Stomach (tissue), 9 donors: ENCODE data around the gene OPCML. TPM values are rescaled to one million over a fixed set of nuclear protein-coding genes. Genes with fewer than 3 reads are reported as not detected.

Experiments
- DNase-seq, 2 donors: peaks; one replicate each; pipeline versions ENCODE4 v3.0.0 to v3.0.0-alpha.2; 2013 to 2019
- H3K27ac ChIP-seq, 5 donors: fragments of 200-600 bp in 4 of 5; sonication (generic) in 4 of 5; one replicate each; pipeline ENCODE4 v1.5.1; 2013 to 2019; ENCODE audit warnings: mild to moderate bottlenecking in 1 of 5, moderate library complexity in 1 of 5
- H3K27me3 ChIP-seq, 3 donors: fragments of 200-600 bp; sonication (generic); one replicate each; pipeline ENCODE4 v1.5.1; 2017 to 2019; ENCODE audit warnings: mixed run types in 1 of 3
- H3K36me3 ChIP-seq, 4 donors: fragments of 200-600 bp; sonication (generic); 1 replicate in 3 of 4; 2 replicates in 1 of 4; pipeline ENCODE4 v1.5.1; 2016 to 2019
- H3K4me1 ChIP-seq, 4 donors: fragments of 200-600 bp; sonication (generic); one replicate each; pipeline ENCODE4 v1.5.1; 2016 to 2019
- H3K4me3 ChIP-seq, 4 donors: fragments of 200-600 bp; sonication (generic) in 3 of 4; one replicate each; pipeline ENCODE4 v1.5.1; 2016 to 2019; ENCODE audit warnings: mild to moderate bottlenecking in 1 of 4
- H3K9me3 ChIP-seq, 4 donors: fragments of 200-600 bp; sonication (generic); one replicate each; pipeline ENCODE4 v1.5.1; 2016 to 2019
- EP300 ChIP-seq: sonication (generic); formaldehyde crosslinking; IDR thresholded peaks from one replicate; pipeline ENCODE4 v1.6.1; 2017; ENCODE audit warnings: antibody characterized with exemption
- POLR2A ChIP-seq, 4 donors: fragments of 450-650 bp; IDR thresholded peaks; one replicate each; pipeline ENCODE4 v1.6.1; 2016; ENCODE audit warnings: antibody characterized with exemption in 4 of 4, control low read depth in 2 of 4, mild to moderate bottlenecking in 1 of 4, moderate library complexity in 1 of 4
- POLR2AphosphoS5 ChIP-seq, 3 donors: sonication (generic); formaldehyde crosslinking; IDR thresholded peaks; one replicate each; pipeline ENCODE4 v1.6.1; 2016; ENCODE audit warnings: antibody characterized with exemption in 3 of 3
- WGBS, 5 donors: extraction: QIAGEN DNeasy Blood & Tissue Kit in 3 of 5; methylation state at CpG; one replicate each; pipeline versions ENCODE4 v1.1.5 to v1.1.7; 2013 to 2018; 5-methylcytosine and 5-hydroxymethylcytosine counted together
- intact Hi-C: fragments of 100-400 bp; cut with DNase I; formaldehyde crosslinking; loops from one replicate; pipeline ENCODE4 v1.15.1; 2023; ENCODE audit warnings: low total_unique reads
- polyA plus RNA-seq, 3 donors: library from polyadenylated mRNA; stranded (reverse); fragments of 200-250 nt; gene quantifications; one replicate each; pipeline ENCODE4 v1.2.3, GENCODE V29; 2013
- total RNA-seq, 5 donors: library from RNA; depleted of rRNA; stranded (reverse); fragments of >200 nt; gene quantifications; one replicate each; pipeline versions ENCODE4 v1.1.0 to v1.2.3, GENCODE V29; 2014 to 2016
- TF ChIP-seq, protein P1 (sequence below), 7 experiments: fragments of 450-650 bp in 4 of 7; fragments of 200-600 bp in 3 of 7; sonication (generic) in 3 of 7; IDR thresholded peaks; one replicate each; pipeline ENCODE4 v1.5.1; 2016 to 2019; ENCODE audit warnings: antibody characterized with exemption in 7 of 7, control low read depth in 2 of 7, mild to moderate bottlenecking in 1 of 7
- donor health status: healthy with polysubstance abuse.
- donor health status: Bipolar disorder and iron deficiency.
- donor health status: healthy.

Gene OPCML
- total and polyA plus RNA-seq, 8 donors = 0.03 to 0.92 (median 0.55) TPM; not detected in 3

DNA sequence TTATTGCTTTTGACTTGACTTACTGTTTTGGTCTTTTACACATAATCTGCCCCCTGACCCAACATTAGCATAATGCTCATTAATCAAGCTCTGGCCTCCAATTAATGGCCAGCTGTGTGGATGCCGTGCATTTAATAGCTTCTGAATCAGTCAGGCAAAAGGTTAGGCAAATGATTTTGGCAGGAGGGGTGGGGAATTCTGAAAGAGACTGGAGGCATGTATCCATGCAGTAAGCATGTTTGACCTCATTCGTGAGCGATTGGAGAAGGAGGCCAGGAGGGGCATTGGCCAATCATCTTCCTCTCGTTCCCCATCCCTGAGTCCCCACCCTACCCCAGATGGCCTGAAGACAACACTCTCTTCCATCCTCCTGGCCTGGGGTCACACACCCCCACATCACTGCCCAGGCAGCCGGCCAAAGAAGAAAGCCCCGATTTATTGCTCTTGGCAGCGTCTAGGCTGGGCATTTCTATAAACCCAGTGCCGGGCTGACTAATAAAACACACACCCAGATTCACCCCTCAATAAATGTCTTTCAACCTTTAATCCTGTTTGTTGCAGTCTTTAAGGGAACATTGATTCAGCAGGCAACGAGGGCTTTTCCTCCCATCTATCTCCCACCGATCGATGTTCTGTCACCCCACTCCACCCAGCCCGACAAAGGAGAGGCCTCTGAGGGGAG is 150.0 kb downstream of the OPCML start:
- Histone ChIP-seq H3K4me3 (no peak overlapping the region), H3K36me3 (no peaks in the 10 kb centered on the region), H3K4me1 (no peaks in the 10 kb centered on the region), H3K27ac (no peak overlapping the region), H3K27me3 (peaks cover 0 to 3% (median 0%) of the 10 kb centered on the region in 3 donors), H3K9me3 (no peaks in the 10 kb centered on the region)
- peak in 1 of 2 donors; percentile 21 for DNase-seq
- TF ChIP-seq POLR2AphosphoS5 (IDR thresholded peaks at IDR 0.05) = no peak
- TF ChIP-seq, protein P1, sequence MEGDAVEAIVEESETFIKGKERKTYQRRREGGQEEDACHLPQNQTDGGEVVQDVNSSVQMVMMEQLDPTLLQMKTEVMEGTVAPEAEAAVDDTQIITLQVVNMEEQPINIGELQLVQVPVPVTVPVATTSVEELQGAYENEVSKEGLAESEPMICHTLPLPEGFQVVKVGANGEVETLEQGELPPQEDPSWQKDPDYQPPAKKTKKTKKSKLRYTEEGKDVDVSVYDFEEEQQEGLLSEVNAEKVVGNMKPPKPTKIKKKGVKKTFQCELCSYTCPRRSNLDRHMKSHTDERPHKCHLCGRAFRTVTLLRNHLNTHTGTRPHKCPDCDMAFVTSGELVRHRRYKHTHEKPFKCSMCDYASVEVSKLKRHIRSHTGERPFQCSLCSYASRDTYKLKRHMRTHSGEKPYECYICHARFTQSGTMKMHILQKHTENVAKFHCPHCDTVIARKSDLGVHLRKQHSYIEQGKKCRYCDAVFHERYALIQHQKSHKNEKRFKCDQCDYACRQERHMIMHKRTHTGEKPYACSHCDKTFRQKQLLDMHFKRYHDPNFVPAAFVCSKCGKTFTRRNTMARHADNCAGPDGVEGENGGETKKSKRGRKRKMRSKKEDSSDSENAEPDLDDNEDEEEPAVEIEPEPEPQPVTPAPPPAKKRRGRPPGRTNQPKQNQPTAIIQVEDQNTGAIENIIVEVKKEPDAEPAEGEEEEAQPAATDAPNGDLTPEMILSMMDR (IDR thresholded peaks at IDR 0.05) = no peak
- TF ChIP-seq POLR2A (IDR thresholded peaks at IDR 0.05) = no peak
- no peak for TF ChIP-seq EP300
- intact Hi-C loops = no loop called here
- WGBS, 5 donors = 52 to 77% (median 74%) methylated on average over 12 of the region's 12 CpGs

DNA sequence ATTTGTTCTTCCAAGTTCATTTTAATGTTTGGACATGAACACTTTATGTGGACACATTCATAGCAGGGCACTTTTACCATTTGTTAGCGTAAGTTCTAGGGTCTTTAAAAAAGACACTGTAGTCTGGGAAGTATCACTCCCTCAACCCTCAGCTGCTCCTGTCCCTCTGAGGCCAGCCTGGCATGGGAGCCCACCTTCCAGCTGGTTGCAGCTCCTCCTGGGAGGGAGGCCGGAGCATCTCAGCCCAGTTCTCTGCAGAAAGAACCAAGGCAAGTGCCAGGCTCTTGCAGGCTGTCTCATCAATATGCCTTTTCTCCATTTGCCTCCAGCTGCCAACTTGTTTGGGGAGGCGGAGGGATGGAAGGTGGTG is 150.6 kb downstream of the OPCML start:
- no peaks in the 10 kb centered on the region for H3K36me3 ChIP-seq
- H3K27me3 ChIP-seq = peaks cover 0 to 3% (median 0%) of the 10 kb centered on the region in 3 donors
- intact Hi-C loops = no loop called here
- no peak for DNase-seq
- no peak overlapping the region for H3K27ac ChIP-seq
- no peaks in the 10 kb centered on the region for H3K9me3 ChIP-seq
- H3K4me1 ChIP-seq = no peaks in the 10 kb centered on the region
- H3K4me3 ChIP-seq = no peak overlapping the region
- TF ChIP-seq, protein P1 (IDR thresholded peaks at IDR 0.05) = no peak
- no peak for TF ChIP-seq POLR2AphosphoS5 (IDR thresholded peaks at IDR 0.05)
- no peak for TF ChIP-seq POLR2A (IDR thresholded peaks at IDR 0.05)
- TF ChIP-seq EP300 = no peak
- WGBS, 5 donors = 46 to 84% (median 78%) methylated on average over 3 of the region's 3 CpGs

DNA sequence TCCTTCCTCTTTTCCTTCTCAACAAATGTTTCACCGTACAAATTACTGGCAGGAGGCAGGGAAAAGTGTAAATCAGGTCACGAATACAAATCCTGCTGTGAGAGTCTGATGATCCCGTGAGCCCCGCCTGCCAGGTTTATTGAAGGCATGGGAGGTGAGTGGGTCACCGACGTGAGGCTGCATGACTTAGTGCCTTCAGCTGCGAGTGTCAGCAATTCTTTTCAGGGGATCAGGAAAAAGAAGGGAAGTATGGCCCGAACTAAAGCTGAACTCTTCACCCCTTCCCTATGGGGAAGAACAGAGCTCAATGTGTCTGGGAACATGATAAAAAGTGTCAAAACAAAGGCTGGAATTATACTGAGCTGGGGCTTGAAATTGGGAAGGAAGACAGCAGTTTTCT is 166.2 kb downstream of the OPCML start:
- TF ChIP-seq, protein P1 (IDR thresholded peaks at IDR 0.05) = no peak
- no peak for TF ChIP-seq EP300
- no peak for TF ChIP-seq POLR2A (IDR thresholded peaks at IDR 0.05)
- no peak for DNase-seq

DNA sequence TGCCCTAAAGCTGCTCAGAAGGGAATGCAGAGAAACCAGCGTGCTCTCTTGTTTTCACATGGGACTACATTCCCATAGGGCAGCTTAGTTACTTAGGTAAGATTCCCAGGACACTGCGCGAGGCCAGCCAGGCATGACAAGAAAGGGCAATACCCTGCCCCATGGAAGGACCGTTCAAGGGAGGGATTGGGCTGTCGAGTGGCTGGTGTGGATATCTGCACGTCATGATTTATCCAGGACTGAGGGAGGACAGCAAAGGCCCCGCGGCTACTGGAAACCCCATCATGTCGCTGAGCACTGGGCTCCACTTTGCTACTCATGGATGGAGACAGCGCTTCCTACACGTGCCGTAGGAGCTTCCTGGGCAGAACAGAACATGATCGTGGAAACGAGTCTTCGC is 169.4 kb downstream of the OPCML start:
- WGBS, 5 donors = 90 to 94% (median 94%) methylated on average over 13 to 15 of the region's 15 CpGs
- no peaks in the 10 kb centered on the region for H3K4me1 ChIP-seq
- intact Hi-C loops = no loop called here
- H3K4me3 ChIP-seq = no peak overlapping the region
- no peaks in the 10 kb centered on the region for H3K36me3 ChIP-seq
- H3K9me3 ChIP-seq = no peaks in the 10 kb centered on the region
- no peak for DNase-seq
- TF ChIP-seq EP300 = no peak
- TF ChIP-seq, protein P1 (IDR thresholded peaks at IDR 0.05) = no peak
- TF ChIP-seq POLR2A (IDR thresholded peaks at IDR 0.05) = no peak
- no peak for TF ChIP-seq POLR2AphosphoS5 (IDR thresholded peaks at IDR 0.05)
- no peaks in the 10 kb centered on the region for H3K27me3 ChIP-seq
- H3K27ac ChIP-seq = no peak overlapping the region

More for the DNA sequence above, 166.2 kb downstream of the OPCML start:
- H3K4me3 ChIP-seq = no peak overlapping the region
- H3K27ac ChIP-seq = no peak overlapping the region
- no peaks in the 10 kb centered on the region for H3K27me3 ChIP-seq
- intact Hi-C loops = no loop called here
- no peaks in the 10 kb centered on the region for H3K36me3 ChIP-seq
- no peaks in the 10 kb centered on the region for H3K4me1 ChIP-seq
- 42 to 63% (median 59%) methylated on average over 8 of the region's 8 CpGs for WGBS, 5 donors
- H3K9me3 ChIP-seq = no peaks in the 10 kb centered on the region
